ENCODE results near the gene TNS2. TPM values are rescaled to one million over a fixed set of nuclear protein-coding genes. Genes with fewer than 3 reads are reported as not detected.

The TNS2 gene
- total and polyA plus RNA-seq, 2 of the 13 experiments (the other 11 are each of a cell fraction or from before 2014, with no cell fraction given): 8.9 to 20.4 TPM

DNA sequence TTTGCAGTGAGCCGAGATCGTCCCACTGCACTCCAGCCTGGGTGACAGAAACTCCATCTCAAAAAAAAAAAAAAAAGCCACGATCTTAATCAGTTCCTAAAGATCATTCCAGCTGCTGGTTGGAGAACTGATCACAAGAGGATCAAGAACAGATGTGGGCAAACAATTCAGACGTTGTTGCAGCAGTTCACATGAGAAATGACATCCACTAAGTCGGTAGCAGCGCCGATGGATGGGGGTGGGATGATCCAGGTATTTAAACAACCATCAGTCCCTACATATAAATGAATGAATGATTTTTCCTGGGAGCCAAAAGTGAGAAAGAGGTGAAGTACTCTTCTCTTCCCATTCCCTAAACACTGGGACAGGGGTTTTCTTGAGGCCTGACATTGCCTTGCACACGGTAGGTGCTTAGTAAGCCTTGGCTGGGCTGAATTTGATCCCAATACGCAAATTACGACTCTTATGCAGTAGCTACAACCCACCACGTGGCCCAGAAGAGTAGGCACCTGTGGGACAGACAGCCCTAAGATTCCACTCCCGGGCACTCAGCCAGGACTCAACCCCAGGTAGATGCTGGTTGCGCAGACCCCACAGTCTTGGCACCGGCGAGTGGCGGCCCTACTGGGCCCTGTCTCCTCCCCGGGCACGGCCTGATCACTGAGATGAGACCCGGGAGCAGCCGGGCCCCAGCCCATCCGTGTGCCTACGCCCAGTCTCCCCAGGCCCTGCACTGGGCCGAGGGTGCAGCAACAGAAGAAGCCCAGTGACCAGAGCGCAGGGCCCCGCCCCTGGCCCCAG, 28.8 kb downstream of the TNS2 start (continued):
- TF ChIP-seq, protein P1, sequence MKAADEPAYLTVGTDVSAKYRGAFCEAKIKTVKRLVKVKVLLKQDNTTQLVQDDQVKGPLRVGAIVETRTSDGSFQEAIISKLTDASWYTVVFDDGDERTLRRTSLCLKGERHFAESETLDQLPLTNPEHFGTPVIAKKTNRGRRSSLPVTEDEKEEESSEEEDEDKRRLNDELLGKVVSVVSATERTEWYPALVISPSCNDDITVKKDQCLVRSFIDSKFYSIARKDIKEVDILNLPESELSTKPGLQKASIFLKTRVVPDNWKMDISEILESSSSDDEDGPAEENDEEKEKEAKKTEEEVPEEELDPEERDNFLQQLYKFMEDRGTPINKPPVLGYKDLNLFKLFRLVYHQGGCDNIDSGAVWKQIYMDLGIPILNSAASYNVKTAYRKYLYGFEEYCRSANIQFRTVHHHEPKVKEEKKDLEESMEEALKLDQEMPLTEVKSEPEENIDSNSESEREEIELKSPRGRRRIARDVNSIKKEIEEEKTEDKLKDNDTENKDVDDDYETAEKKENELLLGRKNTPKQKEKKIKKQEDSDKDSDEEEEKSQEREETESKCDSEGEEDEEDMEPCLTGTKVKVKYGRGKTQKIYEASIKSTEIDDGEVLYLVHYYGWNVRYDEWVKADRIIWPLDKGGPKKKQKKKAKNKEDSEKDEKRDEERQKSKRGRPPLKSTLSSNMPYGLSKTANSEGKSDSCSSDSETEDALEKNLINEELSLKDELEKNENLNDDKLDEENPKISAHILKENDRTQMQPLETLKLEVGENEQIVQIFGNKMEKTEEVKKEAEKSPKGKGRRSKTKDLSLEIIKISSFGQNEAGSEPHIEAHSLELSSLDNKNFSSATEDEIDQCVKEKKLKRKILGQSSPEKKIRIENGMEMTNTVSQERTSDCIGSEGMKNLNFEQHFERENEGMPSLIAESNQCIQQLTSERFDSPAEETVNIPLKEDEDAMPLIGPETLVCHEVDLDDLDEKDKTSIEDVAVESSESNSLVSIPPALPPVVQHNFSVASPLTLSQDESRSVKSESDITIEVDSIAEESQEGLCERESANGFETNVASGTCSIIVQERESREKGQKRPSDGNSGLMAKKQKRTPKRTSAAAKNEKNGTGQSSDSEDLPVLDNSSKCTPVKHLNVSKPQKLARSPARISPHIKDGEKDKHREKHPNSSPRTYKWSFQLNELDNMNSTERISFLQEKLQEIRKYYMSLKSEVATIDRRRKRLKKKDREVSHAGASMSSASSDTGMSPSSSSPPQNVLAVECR (CRISPR knock-in tag; IDR thresholded peaks at IDR 0.05; ENCODE audit: borderline replicate concordance): peak; percentile 60; the same call in 1 of the 2 replicates
- TF ChIP-seq ARHGAP35 (CRISPR knock-in tag; IDR thresholded peaks at IDR 0.05; ENCODE audit: borderline replicate concordance) (0 out of 2 replicates have a peak, but pooled peaks have one; percentile 26), ZNF20 (CRISPR knock-in tag; IDR thresholded peaks at IDR 0.05) (no peak), CC2D1A (CRISPR knock-in tag; IDR thresholded peaks at IDR 0.05) (no peak), CBX5 (CRISPR knock-in tag; IDR thresholded peaks at IDR 0.05; ENCODE audit: borderline replicate concordance) (0 out of 2 replicates have a peak, but pooled peaks have one; percentile 37), KAT2B (IDR thresholded peaks at IDR 0.05; ENCODE audit: borderline replicate concordance, low read depth, low read length) (no peak), ZFX (CRISPR knock-in tag; IDR thresholded peaks at IDR 0.05; ENCODE audit: low read depth) (peak; percentile 91), SKI (IDR thresholded peaks at IDR 0.05; ENCODE audit: partially characterized antibody) (no peak), GABPA (IDR thresholded peaks at IDR 0.05; ENCODE audit: low read depth, low read length) (no peak), GABPA (CRISPR knock-in tag; IDR thresholded peaks at IDR 0.05; ENCODE audit: low read depth) (no peak)
- TF ChIP-seq, protein P2, sequence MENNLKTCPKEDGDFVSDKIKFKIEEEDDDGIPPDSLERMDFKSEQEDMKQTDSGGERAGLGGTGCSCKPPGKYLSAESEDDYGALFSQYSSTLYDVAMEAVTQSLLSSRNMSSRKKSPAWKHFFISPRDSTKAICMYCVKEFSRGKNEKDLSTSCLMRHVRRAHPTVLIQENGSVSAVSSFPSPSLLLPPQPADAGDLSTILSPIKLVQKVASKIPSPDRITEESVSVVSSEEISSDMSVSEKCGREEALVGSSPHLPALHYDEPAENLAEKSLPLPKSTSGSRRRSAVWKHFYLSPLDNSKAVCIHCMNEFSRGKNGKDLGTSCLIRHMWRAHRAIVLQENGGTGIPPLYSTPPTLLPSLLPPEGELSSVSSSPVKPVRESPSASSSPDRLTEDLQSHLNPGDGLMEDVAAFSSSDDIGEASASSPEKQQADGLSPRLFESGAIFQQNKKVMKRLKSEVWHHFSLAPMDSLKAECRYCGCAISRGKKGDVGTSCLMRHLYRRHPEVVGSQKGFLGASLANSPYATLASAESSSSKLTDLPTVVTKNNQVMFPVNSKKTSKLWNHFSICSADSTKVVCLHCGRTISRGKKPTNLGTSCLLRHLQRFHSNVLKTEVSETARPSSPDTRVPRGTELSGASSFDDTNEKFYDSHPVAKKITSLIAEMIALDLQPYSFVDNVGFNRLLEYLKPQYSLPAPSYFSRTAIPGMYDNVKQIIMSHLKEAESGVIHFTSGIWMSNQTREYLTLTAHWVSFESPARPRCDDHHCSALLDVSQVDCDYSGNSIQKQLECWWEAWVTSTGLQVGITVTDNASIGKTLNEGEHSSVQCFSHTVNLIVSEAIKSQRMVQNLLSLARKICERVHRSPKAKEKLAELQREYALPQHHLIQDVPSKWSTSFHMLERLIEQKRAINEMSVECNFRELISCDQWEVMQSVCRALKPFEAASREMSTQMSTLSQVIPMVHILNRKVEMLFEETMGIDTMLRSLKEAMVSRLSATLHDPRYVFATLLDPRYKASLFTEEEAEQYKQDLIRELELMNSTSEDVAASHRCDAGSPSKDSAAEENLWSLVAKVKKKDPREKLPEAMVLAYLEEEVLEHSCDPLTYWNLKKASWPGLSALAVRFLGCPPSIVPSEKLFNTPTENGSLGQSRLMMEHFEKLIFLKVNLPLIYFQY (CRISPR knock-in tag; IDR thresholded peaks at IDR 0.05; ENCODE audit: borderline replicate concordance): peak; percentile 45
- TF ChIP-seq, protein P3, sequence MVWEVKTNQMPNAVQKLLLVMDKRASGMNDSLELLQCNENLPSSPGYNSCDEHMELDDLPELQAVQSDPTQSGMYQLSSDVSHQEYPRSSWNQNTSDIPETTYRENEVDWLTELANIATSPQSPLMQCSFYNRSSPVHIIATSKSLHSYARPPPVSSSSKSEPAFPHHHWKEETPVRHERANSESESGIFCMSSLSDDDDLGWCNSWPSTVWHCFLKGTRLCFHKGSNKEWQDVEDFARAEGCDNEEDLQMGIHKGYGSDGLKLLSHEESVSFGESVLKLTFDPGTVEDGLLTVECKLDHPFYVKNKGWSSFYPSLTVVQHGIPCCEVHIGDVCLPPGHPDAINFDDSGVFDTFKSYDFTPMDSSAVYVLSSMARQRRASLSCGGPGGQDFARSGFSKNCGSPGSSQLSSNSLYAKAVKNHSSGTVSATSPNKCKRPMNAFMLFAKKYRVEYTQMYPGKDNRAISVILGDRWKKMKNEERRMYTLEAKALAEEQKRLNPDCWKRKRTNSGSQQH (CRISPR knock-in tag; IDR thresholded peaks at IDR 0.05; ENCODE audit: low read depth): no peak
- TF ChIP-seq, protein P4, sequence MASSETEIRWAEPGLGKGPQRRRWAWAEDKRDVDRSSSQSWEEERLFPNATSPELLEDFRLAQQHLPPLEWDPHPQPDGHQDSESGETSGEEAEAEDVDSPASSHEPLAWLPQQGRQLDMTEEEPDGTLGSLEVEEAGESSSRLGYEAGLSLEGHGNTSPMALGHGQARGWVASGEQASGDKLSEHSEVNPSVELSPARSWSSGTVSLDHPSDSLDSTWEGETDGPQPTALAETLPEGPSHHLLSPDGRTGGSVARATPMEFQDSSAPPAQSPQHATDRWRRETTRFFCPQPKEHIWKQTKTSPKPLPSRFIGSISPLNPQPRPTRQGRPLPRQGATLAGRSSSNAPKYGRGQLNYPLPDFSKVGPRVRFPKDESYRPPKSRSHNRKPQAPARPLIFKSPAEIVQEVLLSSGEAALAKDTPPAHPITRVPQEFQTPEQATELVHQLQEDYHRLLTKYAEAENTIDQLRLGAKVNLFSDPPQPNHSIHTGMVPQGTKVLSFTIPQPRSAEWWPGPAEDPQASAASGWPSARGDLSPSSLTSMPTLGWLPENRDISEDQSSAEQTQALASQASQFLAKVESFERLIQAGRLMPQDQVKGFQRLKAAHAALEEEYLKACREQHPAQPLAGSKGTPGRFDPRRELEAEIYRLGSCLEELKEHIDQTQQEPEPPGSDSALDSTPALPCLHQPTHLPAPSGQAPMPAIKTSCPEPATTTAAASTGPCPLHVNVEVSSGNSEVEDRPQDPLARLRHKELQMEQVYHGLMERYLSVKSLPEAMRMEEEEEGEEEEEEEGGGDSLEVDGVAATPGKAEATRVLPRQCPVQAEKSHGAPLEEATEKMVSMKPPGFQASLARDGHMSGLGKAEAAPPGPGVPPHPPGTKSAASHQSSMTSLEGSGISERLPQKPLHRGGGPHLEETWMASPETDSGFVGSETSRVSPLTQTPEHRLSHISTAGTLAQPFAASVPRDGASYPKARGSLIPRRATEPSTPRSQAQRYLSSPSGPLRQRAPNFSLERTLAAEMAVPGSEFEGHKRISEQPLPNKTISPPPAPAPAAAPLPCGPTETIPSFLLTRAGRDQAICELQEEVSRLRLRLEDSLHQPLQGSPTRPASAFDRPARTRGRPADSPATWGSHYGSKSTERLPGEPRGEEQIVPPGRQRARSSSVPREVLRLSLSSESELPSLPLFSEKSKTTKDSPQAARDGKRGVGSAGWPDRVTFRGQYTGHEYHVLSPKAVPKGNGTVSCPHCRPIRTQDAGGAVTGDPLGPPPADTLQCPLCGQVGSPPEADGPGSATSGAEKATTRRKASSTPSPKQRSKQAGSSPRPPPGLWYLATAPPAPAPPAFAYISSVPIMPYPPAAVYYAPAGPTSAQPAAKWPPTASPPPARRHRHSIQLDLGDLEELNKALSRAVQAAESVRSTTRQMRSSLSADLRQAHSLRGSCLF (CRISPR knock-in tag; IDR thresholded peaks at IDR 0.05; ENCODE audit: borderline replicate concordance): no peak

Data from HepG2 (cell line).